H7 (cell line): Measurements from ENCODE around the gene NDP. TPM values are rescaled to one million over a fixed set of nuclear protein-coding genes. Genes with fewer than 3 reads are reported as not detected.

Experiments used
- DNase-seq: peaks from one replicate; pipeline ENCODE4 v3.0.0; 2012
- H3K27me3 ChIP-seq: 2 replicates; pipeline ENCODE4 v1.6.0; 2011; ENCODE audit warnings: mild to moderate bottlenecking, low read length; ENCODE audit not compliant: control insufficient read depth, insufficient read depth
- H3K36me3 ChIP-seq: replicated peaks from 2 replicates; pipeline ENCODE4 v1.5.1; 2011; ENCODE audit warnings: low read length; ENCODE audit not compliant: control insufficient read depth, insufficient read depth
- H3K4me3 ChIP-seq: 2 replicates; pipeline ENCODE4 v1.5.1; 2011; ENCODE audit warnings: low read depth, mild to moderate bottlenecking, control low read depth, low read length, moderate library complexity; ENCODE audit not compliant: insufficient read depth
- total RNA-seq: library from RNA; depleted of rRNA; stranded (reverse); fragments of >200 nt; shearing (Covaris generic); gene quantifications from 2 replicates; pipeline ENCODE4 v1.2.3, GENCODE V29; 2014; rRNA removed

Gene NDP
- total RNA-seq, result not detected in 2 replicates

DNA sequence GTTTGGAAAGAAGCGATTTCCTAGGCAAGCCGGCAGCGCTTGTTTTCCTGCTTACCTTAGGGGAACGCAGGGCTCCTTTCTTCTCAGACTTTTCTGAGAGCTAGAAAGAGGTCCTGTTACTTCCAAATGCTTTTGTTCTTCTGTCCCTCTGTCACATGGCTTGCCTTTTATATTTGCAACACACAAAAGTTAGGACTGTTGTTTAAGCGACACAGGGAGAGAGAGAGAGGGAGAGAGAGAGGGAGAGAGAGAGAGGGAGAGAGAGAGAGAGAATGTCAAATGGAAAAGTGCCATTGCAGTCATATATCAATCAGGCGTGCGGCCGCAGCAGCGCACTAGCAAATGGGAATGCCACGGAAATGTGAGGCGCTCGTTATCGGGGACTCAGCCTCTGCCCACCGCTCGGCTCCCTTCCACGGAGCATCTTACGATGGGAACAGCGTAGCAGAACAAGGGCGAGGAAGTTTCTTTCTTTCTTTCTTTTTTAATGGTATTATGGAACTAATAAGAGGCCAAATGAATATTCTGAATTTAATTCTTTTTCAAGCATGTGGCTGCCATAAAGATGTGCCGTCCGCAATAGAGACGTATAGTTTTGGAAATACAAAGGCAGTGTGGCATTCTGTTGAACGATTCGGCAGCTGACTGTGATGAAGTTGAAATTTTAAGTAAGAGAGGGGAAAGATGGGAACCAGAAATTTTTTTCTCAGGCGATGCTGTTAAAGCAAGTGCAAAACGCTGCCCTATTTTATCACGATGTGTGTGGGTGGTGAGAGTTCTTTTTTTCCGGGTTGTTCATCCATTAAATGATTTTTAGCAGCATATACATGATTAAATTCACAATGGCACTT lies at the start of gene NDP:
NDP (minus strand) TSS at position 142 of the 851 bp plus-strand sequence. CDS start 14,745 bp downstream, outside the sequence.
- H3K4me3 ChIP-seq, result peak within 1 kb of the TSS; percentile 1; the same call in 1 of the 2 replicates
- H3K27me3 ChIP-seq, result no peaks in the 10 kb centered on the region; the same call in 1 of the 2 replicates
- no peaks in the 10 kb centered on the region for H3K36me3 ChIP-seq
- no peak for DNase-seq

GRCh38 chrX:44022964-44023363 lies 49.8 kb upstream of the NDP start:
- no peak for DNase-seq
- no peaks in the 10 kb centered on the region for H3K36me3 ChIP-seq
- no peak overlapping the region for H3K4me3 ChIP-seq
- H3K27me3 ChIP-seq, result no peaks in the 10 kb centered on the region

DNA sequence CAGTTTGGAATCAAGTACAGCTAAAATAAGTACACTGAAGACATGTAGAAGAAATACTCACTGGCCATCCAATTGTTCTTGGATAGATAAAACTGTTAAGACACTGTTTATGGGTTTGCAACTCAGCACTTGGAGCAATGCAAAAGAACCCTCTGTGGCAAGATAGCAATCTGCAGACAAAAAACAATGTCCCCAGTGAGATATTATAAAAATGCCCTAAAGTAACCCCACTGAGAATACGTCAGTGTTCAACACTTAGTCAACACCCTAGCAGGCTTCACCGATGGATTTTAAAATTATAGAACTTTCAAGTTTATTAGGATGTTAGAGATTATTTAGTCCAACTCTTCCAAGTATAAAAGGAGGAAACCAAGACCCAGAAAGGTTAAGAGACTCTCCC lies 47.5 kb upstream of the NDP start:
- Histone ChIP-seq H3K36me3 (no peaks in the 10 kb centered on the region), H3K4me3 (no peak overlapping the region), H3K27me3 (no peaks in the 10 kb centered on the region)
- no peak for DNase-seq

DNA sequence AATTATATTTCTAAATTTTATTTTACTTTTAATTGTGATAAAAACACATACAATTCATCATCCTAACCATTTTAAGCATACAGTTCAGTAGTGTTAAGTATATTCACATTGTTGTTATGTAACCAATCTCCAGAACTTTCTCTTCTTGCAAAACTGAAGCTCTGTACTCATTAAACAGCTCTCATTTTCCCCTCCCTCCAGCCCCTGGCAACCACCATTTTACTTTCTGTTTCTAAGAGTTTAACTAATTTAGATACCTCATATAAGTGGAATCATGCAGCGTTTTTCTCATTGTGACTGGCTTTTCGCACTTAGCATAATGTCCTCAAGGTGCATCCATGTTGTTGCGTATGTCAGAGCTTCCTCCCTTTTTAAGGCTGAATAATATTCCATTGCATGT lies 46.7 kb upstream of the NDP start:
- H3K36me3 ChIP-seq, result no peaks in the 10 kb centered on the region
- DNase-seq, result no peak
- H3K27me3 ChIP-seq, result no peaks in the 10 kb centered on the region
- no peak overlapping the region for H3K4me3 ChIP-seq

- no peaks in the 10 kb centered on the region for H3K36me3 ChIP-seq
- no peak for DNase-seq
- H3K4me3 ChIP-seq, result no peak overlapping the region
- H3K27me3 ChIP-seq, result no peaks in the 10 kb centered on the region
Measured at GRCh38 chrX:44017676-44018075, 44.5 kb upstream of the NDP start.

DNA sequence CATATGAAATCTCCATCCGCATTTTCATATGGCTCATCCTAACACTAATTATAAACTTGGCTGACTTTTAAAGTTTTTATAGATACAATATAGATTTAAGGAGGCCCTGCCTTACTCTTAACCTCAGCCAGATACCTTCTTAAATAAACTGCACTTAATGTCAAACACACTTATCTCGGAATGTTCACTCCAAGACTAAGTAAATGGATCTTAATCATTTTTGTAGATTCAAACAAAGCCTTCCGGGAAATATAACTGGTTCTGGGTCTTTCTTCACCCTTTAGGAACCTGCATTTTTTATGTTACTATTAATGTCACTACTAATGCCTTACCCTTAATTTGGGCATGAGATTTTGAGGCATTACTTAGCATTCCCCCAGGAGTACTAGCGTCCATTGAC lies 43.7 kb upstream of the NDP start:
- no peak overlapping the region for H3K4me3 ChIP-seq
- no peaks in the 10 kb centered on the region for H3K27me3 ChIP-seq
- DNase-seq, result no peak
- H3K36me3 ChIP-seq, result no peaks in the 10 kb centered on the region

GRCh38 chrX:44012484-44013096 lies 39.4 kb upstream of the NDP start:
- DNase-seq, result no peak
- no peak overlapping the region for H3K4me3 ChIP-seq
- no peaks in the 10 kb centered on the region for H3K36me3 ChIP-seq
- H3K27me3 ChIP-seq, result no peaks in the 10 kb centered on the region

DNA sequence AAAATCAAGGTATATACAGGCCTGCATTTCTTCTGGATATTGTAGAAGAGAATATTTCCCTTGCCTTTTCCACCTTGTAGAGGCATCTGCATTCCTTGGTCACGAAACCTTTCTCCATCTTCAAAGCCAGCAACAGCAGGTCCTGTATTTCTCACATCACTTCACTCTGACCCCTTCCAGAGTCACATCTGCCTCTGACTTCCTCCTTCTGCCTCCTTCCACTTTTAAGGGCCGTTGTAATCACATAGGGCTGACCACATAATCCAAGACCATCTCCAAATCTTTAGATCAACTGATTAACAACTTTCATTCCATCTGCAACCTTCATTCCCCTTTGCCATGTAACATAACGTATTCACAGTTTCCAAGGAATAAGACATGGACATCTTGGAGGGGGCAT lies 38.3 kb upstream of the NDP start:
- Histone ChIP-seq H3K36me3 (no peaks in the 10 kb centered on the region), H3K27me3 (no peaks in the 10 kb centered on the region), H3K4me3 (no peak overlapping the region)
- no peak for DNase-seq

GRCh38 chrX:44010626-44011025 lies 37.4 kb upstream of the NDP start:
- Histone ChIP-seq H3K4me3 (no peak overlapping the region), H3K27me3 (no peaks in the 10 kb centered on the region), H3K36me3 (no peaks in the 10 kb centered on the region)
- no peak for DNase-seq

- Histone ChIP-seq H3K27me3 (no peaks in the 10 kb centered on the region), H3K4me3 (no peak overlapping the region), H3K36me3 (no peaks in the 10 kb centered on the region)
- DNase-seq, result no peak
Measured at GRCh38 chrX:44006081-44006480, 32.9 kb upstream of the NDP start.

- H3K27me3 ChIP-seq, result no peaks in the 10 kb centered on the region
- DNase-seq, result no peak
- H3K36me3 ChIP-seq, result no peaks in the 10 kb centered on the region
- no peak overlapping the region for H3K4me3 ChIP-seq
Measured at GRCh38 chrX:44003975-44004374, 30.8 kb upstream of the NDP start.

DNA sequence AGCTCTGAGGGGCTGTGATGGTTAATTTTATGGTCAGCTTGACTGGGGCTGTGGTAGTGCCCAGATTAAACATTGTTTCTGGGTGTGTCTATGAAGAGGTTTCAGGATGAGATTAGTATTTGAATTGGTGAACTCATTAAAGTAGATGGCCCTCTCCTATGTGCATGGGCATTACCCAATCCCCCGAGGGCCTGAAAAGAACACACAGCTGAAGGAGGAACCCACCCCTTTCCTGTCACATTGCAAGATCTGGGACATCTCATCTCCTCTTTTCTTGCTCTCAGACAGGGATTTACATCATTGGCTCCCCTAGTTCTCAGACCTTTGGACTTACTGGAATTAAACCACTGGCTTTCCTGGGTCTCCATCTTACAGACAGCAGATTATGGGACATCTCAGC lies 29.4 kb upstream of the NDP start:
- no peaks in the 10 kb centered on the region for H3K36me3 ChIP-seq
- no peak for DNase-seq
- no peaks in the 10 kb centered on the region for H3K27me3 ChIP-seq
- no peak overlapping the region for H3K4me3 ChIP-seq

DNA sequence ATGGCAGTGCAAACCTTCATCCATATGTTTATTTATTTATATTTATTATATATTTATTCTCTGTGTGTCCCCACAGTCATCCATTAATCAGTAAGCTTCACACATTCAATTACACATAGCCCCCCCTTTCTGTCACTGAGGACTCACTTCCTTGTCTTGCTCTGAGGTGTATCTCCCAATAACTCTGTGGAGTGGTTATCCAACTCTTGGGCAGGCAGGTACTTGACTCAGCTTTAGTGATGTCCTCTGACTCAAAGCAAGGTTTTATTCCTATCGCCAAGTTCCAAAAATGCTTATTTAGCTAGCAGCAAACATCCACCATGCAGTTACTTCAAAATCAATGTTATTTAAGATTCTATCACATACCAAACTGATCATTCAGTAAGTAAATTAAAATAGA lies 25.2 kb upstream of the NDP start:
- no peak overlapping the region for H3K4me3 ChIP-seq
- H3K27me3 ChIP-seq, result no peaks in the 10 kb centered on the region
- DNase-seq, result no peak
- no peaks in the 10 kb centered on the region for H3K36me3 ChIP-seq

DNA sequence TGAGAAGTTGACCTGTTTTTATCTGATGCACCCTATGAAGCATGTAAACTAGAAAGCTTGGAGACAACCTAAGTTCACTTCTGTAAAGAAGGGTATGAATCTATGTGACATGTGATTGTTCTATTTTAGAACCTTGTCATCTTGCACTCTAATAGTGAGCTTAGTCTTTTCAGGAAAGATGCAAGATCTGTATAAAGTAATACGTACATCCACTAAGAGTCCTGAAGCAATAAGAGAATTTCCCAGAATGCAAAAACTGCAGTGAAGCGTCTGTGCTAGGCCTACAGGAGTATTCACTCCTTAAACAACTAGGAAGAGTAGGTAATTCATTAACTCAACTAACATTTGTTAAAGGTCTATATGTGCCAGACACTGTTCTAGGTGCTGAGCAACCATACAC lies 23.3 kb upstream of the NDP start:
- no peaks in the 10 kb centered on the region for H3K36me3 ChIP-seq
- DNase-seq, result no peak
- no peak overlapping the region for H3K4me3 ChIP-seq
- H3K27me3 ChIP-seq, result no peaks in the 10 kb centered on the region

- no peaks in the 10 kb centered on the region for H3K36me3 ChIP-seq
- H3K4me3 ChIP-seq, result no peak overlapping the region
- no peak for DNase-seq
- H3K27me3 ChIP-seq, result no peaks in the 10 kb centered on the region
Measured at GRCh38 chrX:43986083-43986482, 12.9 kb upstream of the NDP start.
